GM06990 (cell line): ENCODE results near the gene TP53TG3D.
"Not testable (repeated sequence)": the region's sequence is repeated elsewhere in the genome, so short reads cannot be mapped to it uniquely, and the experiment has no call there.

Experiments used
- DNase-seq: peaks from one replicate; pipeline ENCODE4 v3.0.0-alpha.2; 2011; ENCODE audit not compliant: insufficient read length; ENCODE audit errors: extremely low read depth
- H3K27me3 ChIP-seq: replicated peaks from 2 replicates; pipeline ENCODE4 v1.6.0; 2011; ENCODE audit warnings: low read length; ENCODE audit not compliant: control insufficient read depth, insufficient read depth
- H3K36me3 ChIP-seq: 2 replicates; pipeline ENCODE4 v1.5.1; 2011; ENCODE audit warnings: low read length; ENCODE audit not compliant: control insufficient read depth, insufficient read depth
- H3K4me3 ChIP-seq: replicated peaks from 2 replicates; pipeline ENCODE4 v1.5.1; 2011; ENCODE audit warnings: low read depth, mild to moderate bottlenecking, control low read depth, low read length

Gene TP53TG3D

GRCh38 chr16:32252986-32253385 lies at the start of gene TP53TG3D:
Gene TP53TG3D, plus strand, starts transcription at chr16:32253286. Its CDS starts 68 bp downstream, at chr16:32253354.
- H3K36me3 ChIP-seq, H3K27me3 ChIP-seq, DNase-seq, H3K4me3 ChIP-seq: not testable (repeated sequence)

- not testable (repeated sequence) for H3K27me3 ChIP-seq, DNase-seq, H3K4me3 ChIP-seq, H3K36me3 ChIP-seq
These were observed 421 bp downstream of the TP53TG3D start for GRCh38 chr16:32253507-32253906.

GRCh38 chr16:32261526-32261925 lies 8.4 kb downstream of the TP53TG3D start:
- H3K4me3 ChIP-seq, H3K36me3 ChIP-seq, DNase-seq, H3K27me3 ChIP-seq: not testable (repeated sequence)

GRCh38 chr16:32263552-32263951 lies 10.5 kb downstream of the TP53TG3D start:
- DNase-seq, H3K36me3 ChIP-seq, H3K27me3 ChIP-seq, H3K4me3 ChIP-seq: not testable (repeated sequence)

GRCh38 chr16:32281910-32282309 lies 28.8 kb downstream of the TP53TG3D start:
- not testable (repeated sequence) for H3K4me3 ChIP-seq, H3K36me3 ChIP-seq, H3K27me3 ChIP-seq, DNase-seq

- H3K4me3 ChIP-seq, H3K27me3 ChIP-seq, H3K36me3 ChIP-seq, DNase-seq: not testable (repeated sequence)
These were observed 29.9 kb downstream of the TP53TG3D start for GRCh38 chr16:32283024-32283423.

- DNase-seq, H3K27me3 ChIP-seq, H3K4me3 ChIP-seq, H3K36me3 ChIP-seq: not testable (repeated sequence)
These were observed 30.9 kb downstream of the TP53TG3D start for GRCh38 chr16:32283917-32284495.

- DNase-seq, H3K4me3 ChIP-seq, H3K36me3 ChIP-seq, H3K27me3 ChIP-seq: not testable (repeated sequence)
These were observed 32.0 kb downstream of the TP53TG3D start for GRCh38 chr16:32284800-32285796.

- DNase-seq, H3K4me3 ChIP-seq, H3K27me3 ChIP-seq: not testable (repeated sequence)
These were observed 33.1 kb downstream of the TP53TG3D start for GRCh38 chr16:32286193-32286592.

GRCh38 chr16:32287743-32288142 lies 34.7 kb downstream of the TP53TG3D start:
- H3K4me3 ChIP-seq, H3K27me3 ChIP-seq, H3K36me3 ChIP-seq, DNase-seq: not testable (repeated sequence)

More at GRCh38 chr16:32286193-32286592, 33.1 kb downstream of the TP53TG3D start:
- not testable (repeated sequence) for H3K36me3 ChIP-seq

- DNase-seq, H3K27me3 ChIP-seq, H3K36me3 ChIP-seq, H3K4me3 ChIP-seq: not testable (repeated sequence)
These were observed 36.1 kb downstream of the TP53TG3D start for GRCh38 chr16:32289197-32289596.

GRCh38 chr16:32302776-32303175 lies 49.7 kb downstream of the TP53TG3D start:
- not testable (repeated sequence) for H3K36me3 ChIP-seq, H3K27me3 ChIP-seq, DNase-seq

More at GRCh38 chr16:32302776-32303175, 49.7 kb downstream of the TP53TG3D start:
- H3K4me3 ChIP-seq = not testable (repeated sequence)
